Measurements from ENCODE around the gene PPME1. TPM values are rescaled to one million over a fixed set of nuclear protein-coding genes. Genes with fewer than 3 reads are reported as not detected.

The PPME1 gene
- total and polyA plus RNA-seq, 9 of the 15 experiments (the other 6 are each of a cell fraction or from before 2014, with no cell fraction given), result 9.8 to 81.7 (median 37.6) TPM

DNA sequence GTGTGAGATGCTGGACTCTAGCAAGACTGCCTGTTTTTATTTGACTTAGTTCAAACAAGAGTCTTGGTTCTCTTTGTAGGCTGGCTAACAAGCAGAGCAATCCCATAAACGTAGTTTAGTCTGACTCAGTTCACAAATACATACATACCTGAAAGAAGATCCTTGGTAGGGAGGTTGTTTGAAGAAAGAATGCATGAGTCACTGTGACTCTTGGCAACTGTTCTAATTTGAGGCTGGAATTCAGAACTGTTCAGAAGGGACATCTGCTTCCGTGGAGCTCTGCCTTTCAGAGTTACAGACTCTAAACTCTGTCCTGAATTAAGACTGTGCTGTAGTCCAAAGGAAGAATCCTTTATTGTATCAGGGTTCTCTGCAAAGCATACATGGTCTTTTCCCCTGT, 32.5 kb upstream of the PPME1 start (continued):
- TF ChIP-seq CHD2 (IDR thresholded peaks at IDR 0.05; ENCODE audit: low read depth, low read length) (no peak), EP300 (IDR thresholded peaks at IDR 0.05; ENCODE audit: low read length) (peak; percentile 59; the same call in 1 of the 2 replicates), HNRNPLL (IDR thresholded peaks at IDR 0.05; ENCODE audit: low read depth, low read length, poor library complexity, severe bottlenecking) (no peak), U2AF2 (optimal IDR thresholded peaks at IDR 0.05; ENCODE audit: low read depth, low read length) (no peak), MTA1 (IDR thresholded peaks at IDR 0.05; ENCODE audit: borderline replicate concordance) (no peak), CEBPB (tag; IDR thresholded peaks at IDR 0.05) (no peak), POLR2AphosphoS2 (IDR thresholded peaks at IDR 0.05; ENCODE audit: low read length) (no peak), JUN (IDR thresholded peaks at IDR 0.05; ENCODE audit: borderline replicate concordance, low read depth, low read length) (peak; percentile 82; the same call in 1 of the 2 replicates), JUN (CRISPR knock-in tag; IDR thresholded peaks at IDR 0.05; ENCODE audit: borderline replicate concordance) (no peak), SP2 (IDR thresholded peaks at IDR 0.05; ENCODE audit: extremely low read depth, low read depth, low read length, poor library complexity, severe bottlenecking) (no peak), RCOR1 (IDR thresholded peaks at IDR 0.05; ENCODE audit: borderline replicate concordance in 1 of 2, low read depth in 2 of 2, low read length in 2 of 2) (no peak), NBN (IDR thresholded peaks at IDR 0.05; ENCODE audit: low read depth) (no peak), ZNF184 (CRISPR knock-in tag; IDR thresholded peaks at IDR 0.05) (no peak), MED1 (CRISPR knock-in tag; IDR thresholded peaks at IDR 0.05; ENCODE audit: borderline replicate concordance) (no peak), KAT2B (IDR thresholded peaks at IDR 0.05; ENCODE audit: low read depth, low read length) (no peak), ETV1 (tag; conservative IDR thresholded peaks at IDR 0.05; ENCODE audit: low read depth) (no peak), POLR2G (IDR thresholded peaks at IDR 0.05; ENCODE audit: low read depth, low read length) (no peak), ZNF232 (CRISPR knock-in tag; IDR thresholded peaks at IDR 0.05) (no peak)
- TF ChIP-seq, protein P1, sequence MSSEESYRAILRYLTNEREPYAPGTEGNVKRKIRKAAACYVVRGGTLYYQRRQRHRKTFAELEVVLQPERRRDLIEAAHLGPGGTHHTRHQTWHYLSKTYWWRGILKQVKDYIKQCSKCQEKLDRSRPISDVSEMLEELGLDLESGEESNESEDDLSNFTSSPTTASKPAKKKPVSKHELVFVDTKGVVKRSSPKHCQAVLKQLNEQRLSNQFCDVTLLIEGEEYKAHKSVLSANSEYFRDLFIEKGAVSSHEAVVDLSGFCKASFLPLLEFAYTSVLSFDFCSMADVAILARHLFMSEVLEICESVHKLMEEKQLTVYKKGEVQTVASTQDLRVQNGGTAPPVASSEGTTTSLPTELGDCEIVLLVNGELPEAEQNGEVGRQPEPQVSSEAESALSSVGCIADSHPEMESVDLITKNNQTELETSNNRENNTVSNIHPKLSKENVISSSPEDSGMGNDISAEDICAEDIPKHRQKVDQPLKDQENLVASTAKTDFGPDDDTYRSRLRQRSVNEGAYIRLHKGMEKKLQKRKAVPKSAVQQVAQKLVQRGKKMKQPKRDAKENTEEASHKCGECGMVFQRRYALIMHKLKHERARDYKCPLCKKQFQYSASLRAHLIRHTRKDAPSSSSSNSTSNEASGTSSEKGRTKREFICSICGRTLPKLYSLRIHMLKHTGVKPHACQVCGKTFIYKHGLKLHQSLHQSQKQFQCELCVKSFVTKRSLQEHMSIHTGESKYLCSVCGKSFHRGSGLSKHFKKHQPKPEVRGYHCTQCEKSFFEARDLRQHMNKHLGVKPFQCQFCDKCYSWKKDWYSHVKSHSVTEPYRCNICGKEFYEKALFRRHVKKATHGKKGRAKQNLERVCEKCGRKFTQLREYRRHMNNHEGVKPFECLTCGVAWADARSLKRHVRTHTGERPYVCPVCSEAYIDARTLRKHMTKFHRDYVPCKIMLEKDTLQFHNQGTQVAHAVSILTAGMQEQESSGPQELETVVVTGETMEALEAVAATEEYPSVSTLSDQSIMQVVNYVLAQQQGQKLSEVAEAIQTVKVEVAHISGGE (CRISPR knock-in tag; IDR thresholded peaks at IDR 0.05), result no peak
- TF ChIP-seq, protein P2, sequence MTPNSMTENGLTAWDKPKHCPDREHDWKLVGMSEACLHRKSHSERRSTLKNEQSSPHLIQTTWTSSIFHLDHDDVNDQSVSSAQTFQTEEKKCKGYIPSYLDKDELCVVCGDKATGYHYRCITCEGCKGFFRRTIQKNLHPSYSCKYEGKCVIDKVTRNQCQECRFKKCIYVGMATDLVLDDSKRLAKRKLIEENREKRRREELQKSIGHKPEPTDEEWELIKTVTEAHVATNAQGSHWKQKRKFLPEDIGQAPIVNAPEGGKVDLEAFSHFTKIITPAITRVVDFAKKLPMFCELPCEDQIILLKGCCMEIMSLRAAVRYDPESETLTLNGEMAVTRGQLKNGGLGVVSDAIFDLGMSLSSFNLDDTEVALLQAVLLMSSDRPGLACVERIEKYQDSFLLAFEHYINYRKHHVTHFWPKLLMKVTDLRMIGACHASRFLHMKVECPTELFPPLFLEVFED (CRISPR knock-in tag; conservative IDR thresholded peaks at IDR 0.05), result no peak
- TF ChIP-seq, protein P3, sequence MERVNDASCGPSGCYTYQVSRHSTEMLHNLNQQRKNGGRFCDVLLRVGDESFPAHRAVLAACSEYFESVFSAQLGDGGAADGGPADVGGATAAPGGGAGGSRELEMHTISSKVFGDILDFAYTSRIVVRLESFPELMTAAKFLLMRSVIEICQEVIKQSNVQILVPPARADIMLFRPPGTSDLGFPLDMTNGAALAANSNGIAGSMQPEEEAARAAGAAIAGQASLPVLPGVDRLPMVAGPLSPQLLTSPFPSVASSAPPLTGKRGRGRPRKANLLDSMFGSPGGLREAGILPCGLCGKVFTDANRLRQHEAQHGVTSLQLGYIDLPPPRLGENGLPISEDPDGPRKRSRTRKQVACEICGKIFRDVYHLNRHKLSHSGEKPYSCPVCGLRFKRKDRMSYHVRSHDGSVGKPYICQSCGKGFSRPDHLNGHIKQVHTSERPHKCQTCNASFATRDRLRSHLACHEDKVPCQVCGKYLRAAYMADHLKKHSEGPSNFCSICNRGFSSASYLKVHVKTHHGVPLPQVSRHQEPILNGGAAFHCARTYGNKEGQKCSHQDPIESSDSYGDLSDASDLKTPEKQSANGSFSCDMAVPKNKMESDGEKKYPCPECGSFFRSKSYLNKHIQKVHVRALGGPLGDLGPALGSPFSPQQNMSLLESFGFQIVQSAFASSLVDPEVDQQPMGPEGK (CRISPR knock-in tag; IDR thresholded peaks at IDR 0.05; ENCODE audit: borderline replicate concordance), result no peak
- TF ChIP-seq, protein P4, sequence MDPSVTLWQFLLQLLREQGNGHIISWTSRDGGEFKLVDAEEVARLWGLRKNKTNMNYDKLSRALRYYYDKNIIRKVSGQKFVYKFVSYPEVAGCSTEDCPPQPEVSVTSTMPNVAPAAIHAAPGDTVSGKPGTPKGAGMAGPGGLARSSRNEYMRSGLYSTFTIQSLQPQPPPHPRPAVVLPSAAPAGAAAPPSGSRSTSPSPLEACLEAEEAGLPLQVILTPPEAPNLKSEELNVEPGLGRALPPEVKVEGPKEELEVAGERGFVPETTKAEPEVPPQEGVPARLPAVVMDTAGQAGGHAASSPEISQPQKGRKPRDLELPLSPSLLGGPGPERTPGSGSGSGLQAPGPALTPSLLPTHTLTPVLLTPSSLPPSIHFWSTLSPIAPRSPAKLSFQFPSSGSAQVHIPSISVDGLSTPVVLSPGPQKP (CRISPR knock-in tag; IDR thresholded peaks at IDR 0.05), result no peak
